ENCODE measurements around the gene SYT1. TPM values are rescaled to one million over a fixed set of nuclear protein-coding genes. Genes with fewer than 3 reads are reported as not detected.

Gene SYT1
- total RNA-seq, 1 donor from 2014 or later: not detected

- intact Hi-C loops (cut with micrococcal nuclease): no loop called here
These were observed 27.2 kb downstream of the SYT1 start for GRCh38 chr12:78891646-78892353.

GRCh38 chr12:78898416-78898815, 33.8 kb downstream of the SYT1 start:
- intact Hi-C loops (cut with micrococcal nuclease): no loop called here

DNA sequence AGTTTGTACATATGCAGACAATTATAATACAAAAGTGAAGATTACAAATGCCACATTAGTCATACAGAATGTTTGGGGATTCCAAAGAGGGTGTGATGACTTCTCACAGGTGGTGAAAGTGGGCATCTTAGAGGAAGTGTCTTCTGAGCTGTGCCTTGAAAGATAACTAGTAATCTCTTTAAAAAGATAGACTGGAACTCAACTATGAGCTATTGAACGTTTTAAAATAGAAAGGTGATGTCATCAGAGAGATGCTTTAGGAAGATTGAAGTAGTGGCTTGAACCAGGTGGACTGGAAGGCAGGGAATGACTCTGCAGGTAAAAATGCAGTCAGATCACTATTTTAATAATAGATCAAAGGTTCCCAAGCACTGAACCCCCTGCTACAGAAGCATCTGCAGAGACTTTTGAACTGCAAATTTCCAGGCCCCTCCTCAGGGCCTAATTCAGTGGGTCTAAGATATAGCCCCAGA, 50.3 kb downstream of the SYT1 start:
- intact Hi-C loops (cut with micrococcal nuclease): no loop called here

DNA sequence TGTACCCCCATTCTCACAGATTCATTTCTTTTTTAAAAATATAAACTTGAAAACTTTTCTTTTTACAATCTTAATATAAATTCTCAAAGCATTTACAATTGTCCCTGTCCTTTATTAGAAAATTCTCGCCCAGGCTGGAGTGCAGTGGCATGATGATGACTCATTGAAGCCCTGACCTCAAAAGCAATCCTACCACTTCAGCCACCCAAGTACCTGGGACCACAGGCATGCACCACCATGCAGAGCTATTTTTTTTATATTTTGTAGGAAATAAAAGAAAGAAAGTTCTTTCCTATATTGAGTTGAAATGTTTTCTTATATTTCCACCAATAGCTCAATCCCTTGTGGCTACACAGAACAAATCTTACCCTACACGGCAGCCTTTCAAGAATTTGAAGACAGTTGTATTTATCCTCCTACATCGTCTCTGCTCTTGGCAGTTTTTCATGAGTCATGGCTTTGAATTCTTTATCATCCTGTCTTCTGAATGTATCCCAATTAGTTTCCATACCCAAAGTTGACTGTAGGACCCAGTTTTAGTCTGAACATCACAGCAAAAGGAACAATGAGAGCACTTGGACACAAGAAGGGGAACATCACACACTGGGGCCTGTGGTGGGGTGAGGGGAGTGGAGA, 52.4 kb downstream of the SYT1 start:
- intact Hi-C loops (cut with micrococcal nuclease): no loop called here

DNA sequence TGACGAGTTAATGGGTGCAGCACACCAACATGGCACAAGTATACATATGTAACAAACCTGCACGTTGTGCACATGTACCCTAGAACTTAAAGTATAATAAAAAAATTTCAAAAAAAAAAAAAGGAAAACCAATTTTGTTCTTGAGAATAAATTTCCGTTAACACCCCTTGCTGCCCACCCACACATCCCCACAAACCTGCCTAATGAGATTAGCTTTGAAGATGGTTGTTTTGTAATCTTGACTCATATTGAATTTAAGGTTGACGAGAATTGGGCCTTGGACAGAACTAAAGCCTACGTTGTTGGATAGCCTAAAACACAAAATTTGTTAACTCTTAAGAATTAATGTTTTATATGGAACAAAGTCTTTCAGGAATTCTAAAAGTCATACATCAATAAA, 52.9 kb downstream of the SYT1 start:
- intact Hi-C loops (cut with micrococcal nuclease): no loop called here

- intact Hi-C loops (cut with micrococcal nuclease): no loop called here
These were observed 53.7 kb downstream of the SYT1 start for GRCh38 chr12:78918268-78918667.

DNA sequence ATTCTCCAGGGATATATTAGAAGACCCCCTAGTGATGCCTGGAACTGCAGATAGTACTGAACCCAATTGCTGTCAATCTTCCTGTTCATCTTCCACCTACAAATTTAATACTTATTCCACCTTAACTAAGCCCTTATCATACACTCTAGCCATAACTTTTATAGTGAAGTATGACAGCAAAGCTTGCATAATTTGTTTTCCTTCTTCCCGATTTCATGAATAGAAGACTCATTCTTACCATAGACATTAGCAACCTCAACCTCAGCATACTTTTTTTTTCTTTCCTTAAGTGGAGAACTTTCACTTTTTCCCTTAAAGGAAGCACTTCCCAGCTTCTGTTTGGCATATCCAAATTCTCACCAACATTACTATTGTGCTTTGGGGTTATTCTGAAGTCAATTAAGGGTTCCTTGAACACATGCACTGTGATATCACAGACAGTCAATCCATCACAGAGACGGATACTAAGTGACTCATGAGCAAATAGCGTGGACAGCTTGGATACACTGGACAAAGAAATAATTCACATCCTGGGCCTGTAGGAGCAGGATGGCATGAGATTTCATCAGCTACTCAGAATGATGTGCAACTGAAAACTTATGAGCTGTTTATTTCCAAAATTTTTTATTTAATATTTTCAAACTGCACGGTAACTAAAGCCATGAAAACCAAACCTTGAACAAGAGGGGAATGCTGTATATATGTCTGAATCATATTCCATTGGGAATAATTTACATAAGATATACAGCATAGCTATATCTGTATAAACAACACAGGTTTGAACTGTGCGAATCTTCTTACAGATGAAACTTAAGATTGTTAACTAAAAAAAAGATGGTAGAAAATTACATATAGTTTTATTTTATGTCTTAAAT, 63.9 kb downstream of the SYT1 start:
- intact Hi-C loops (cut with micrococcal nuclease): no loop called here

DNA sequence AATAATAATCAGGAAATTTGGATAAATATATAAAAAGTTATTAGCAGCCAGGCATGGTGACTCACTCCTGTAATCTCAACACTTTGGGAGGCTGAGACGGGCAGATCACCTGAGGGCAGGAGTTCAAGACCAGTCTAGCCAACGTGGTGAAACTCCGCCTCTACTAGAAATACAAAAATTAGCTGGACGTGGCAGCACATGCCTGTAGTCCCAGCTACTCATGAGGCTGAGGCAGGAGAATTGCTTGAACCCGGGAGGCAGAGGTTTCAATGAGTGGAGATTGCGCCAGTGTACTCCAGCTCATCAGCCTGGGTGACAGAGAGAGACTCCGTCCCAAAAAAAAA, 64.5 kb downstream of the SYT1 start:
- intact Hi-C loops (cut with micrococcal nuclease): no loop called here

DNA sequence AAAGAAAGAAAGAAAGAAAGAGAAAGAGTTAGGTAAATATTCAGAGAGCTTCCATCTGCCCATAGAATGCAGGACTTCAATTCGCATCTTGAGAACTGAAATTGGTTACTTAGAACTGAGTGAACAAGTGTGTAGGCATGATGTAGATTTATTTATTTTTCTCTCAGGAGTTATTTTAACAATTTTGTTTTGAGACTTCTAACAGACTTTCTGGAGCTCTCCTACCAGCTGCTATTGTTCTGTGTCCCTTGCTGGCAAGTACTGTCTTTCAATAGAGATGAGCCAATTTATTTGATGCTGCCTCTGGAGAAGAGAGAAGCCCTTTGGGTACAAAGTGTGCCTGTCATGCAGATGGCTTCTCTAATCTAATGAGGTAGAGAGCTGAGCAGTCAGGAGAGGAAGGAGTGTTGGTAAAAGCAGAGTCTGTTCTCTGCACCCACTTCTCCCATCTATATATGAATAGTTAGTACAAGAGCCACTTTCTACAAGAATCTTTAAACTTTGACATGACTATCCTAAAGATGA, 67.0 kb downstream of the SYT1 start:
- intact Hi-C loops (cut with micrococcal nuclease): no loop called here

GRCh38 chr12:78933014-78933413, 68.4 kb downstream of the SYT1 start:
- intact Hi-C loops (cut with micrococcal nuclease): no loop called here

- intact Hi-C loops (cut with micrococcal nuclease): no loop called here
These were observed 73.9 kb downstream of the SYT1 start for GRCh38 chr12:78938341-78939084.

DNA sequence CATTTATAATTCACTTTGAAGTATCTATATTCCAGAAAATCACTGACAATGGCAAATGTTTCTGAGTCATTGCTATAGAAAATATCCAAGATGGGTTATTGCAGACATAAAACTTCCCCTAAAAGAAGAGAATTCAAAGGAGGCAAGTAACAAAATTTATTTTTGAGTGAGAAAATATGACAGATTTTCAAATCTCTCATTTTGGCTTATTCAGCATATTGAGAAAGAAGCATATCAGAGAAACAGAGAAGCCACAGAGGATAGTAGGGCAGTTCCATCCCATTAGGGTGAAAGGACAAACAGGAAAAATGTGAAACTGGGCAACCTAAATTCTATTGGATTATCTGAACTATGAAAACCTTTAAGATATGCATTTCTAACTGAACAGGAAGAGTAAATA, 85.0 kb downstream of the SYT1 start:
- intact Hi-C loops (cut with micrococcal nuclease): no loop called here

- intact Hi-C loops (cut with micrococcal nuclease): no loop called here
These were observed 87.4 kb downstream of the SYT1 start for GRCh38 chr12:78951803-78952551.

DNA sequence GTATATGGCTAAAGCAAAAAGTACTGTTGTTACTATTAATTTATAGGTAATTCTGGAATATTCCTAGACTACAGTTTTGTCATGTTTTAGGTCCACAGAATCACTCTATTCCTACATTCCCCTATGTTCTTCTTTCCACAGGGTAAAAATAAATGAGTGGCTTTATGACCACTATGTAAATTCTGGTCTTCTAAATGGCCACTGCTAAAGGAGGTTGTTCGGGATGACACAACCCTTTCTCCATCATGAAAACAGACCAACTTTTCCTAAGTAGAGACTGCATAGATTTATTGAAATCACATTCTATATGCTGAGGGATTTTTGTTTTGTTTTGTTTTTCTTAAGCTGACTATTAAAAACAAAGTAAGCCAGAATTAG, 88.0 kb downstream of the SYT1 start:
- intact Hi-C loops (cut with micrococcal nuclease): no loop called here

GRCh38 chr12:78958941-78959340, 94.4 kb downstream of the SYT1 start:
- intact Hi-C loops (cut with micrococcal nuclease): loop anchor here (5.0 kb wide), 1 partner anchor 843 kb away; no protein-coding TSS in a partner anchor

GRCh38 chr12:78959556-78959955, 95.0 kb downstream of the SYT1 start:
- intact Hi-C loops (cut with micrococcal nuclease): loop anchor here (5.0 kb wide), 1 partner anchor 843 kb away; no protein-coding TSS in a partner anchor

DNA sequence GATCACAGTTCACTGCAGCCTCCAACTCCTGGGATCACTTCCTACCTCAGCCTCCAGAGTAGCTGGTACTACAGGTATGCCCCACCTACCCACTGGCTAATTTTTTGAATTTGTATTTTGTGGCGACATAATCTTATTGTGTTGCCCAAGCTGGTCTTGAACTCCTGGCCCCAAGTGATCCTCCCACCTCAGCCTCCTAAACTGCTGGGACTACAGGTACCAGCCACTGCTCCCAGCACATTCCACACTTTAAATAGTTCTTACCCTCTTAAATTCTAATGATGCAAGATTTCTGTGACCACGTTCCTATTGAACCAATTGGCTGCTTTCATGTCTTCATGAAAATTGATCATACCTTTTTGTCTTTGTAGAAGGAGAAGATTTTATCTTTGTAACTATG, 96.6 kb downstream of the SYT1 start:
- intact Hi-C loops (cut with micrococcal nuclease): no loop called here

DNA sequence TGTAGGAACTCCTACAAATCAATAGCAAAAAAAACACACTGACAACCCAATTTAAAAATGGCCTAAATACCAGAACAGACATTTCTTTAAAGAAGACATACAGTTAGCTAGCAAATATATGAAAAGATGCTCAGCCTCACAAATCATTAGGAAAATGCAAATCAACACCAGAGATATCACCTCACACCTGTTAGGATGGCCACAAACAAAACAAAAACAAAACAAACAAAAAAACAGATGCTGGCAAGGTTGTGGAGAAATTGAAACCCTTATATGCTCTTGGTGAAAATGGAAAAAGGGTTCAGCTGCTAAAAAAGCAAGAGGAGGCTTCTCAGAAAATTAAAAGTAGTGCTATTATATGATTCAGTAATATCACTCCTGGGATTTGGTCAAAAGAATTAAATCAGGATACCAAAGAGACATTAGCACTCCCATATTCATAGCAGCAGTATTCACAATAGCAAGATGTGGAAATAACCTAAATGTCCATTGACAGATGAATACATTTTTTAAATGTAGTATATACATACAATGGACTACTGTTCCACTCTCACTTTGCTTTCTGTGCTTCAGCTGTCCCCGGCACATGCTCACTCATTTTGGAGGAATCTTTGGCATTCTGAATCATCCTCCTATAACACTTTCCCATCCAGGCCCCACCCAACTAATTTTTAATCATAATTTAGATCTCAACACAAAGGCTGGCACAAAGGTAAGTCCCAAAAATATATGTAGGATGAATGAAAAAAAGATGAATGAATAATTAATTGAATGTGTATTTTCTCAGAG, 99.1 kb downstream of the SYT1 start:
- intact Hi-C loops (cut with micrococcal nuclease): no loop called here

- intact Hi-C loops (cut with micrococcal nuclease): no loop called here
These were observed 99.9 kb downstream of the SYT1 start for GRCh38 chr12:78964521-78964920.

GRCh38 chr12:78966062-78966461, 101.5 kb downstream of the SYT1 start:
- intact Hi-C loops (cut with micrococcal nuclease): no loop called here

Data from T-helper 1 cell treated with Interleukin-12 subunit alpha and Interleukin-12 subunit beta and Interleukin-4 antibody, amounts not matched to agents 30 ng/mL and 1 ng/mL, for 36 hours (primary cell).